WTC11 (cell line): ENCODE data around the gene RIBC1. TPM values are rescaled to one million over a fixed set of nuclear protein-coding genes. Genes with fewer than 3 reads are reported as not detected.

ENCODE experiments used
- ATAC-seq: fragments of 200-7000 bp; cut with Tn5 transposase; 2 replicates; pipeline ENCODE4 v1.10.0; 2021; ENCODE audit warnings: mild to moderate bottlenecking, moderate library complexity
- CTCF ChIA-PET: fragments of 300-600 bp; sonication (Branson Sonifier 250); formaldehyde crosslinking; loops from one replicate; lab custom pipeline; 2021; ENCODE audit warnings: antibody characterized with exemption; lab: Charles Lee
- POLR2A ChIA-PET: fragments of 350-600 bp; sonication (Branson Sonifier 250); formaldehyde crosslinking; loops from one replicate; lab custom pipeline; 2021; ENCODE audit warnings: antibody characterized with exemption; lab: Charles Lee
- DNase-seq: peaks from one replicate; pipeline ENCODE4 v3.0.0; 2021; ENCODE audit warnings: low spot score
- H3K27ac Mint-ChIP-seq: 2 replicates; pipeline ENCODE4 v1.8.0; 2021; ENCODE audit warnings: mixed read lengths
- H3K27me3 Mint-ChIP-seq: 2 replicates; pipeline ENCODE4 v1.8.0; 2021; ENCODE audit warnings: low read depth, mild to moderate bottlenecking, moderate library complexity, mixed read lengths
- H3K36me3 Mint-ChIP-seq: 2 replicates; pipeline ENCODE4 v1.8.0; 2021; ENCODE audit warnings: mixed read lengths
- H3K4me1 Mint-ChIP-seq: 2 replicates; pipeline ENCODE4 v1.8.0; 2022; ENCODE audit warnings: mixed read lengths
- H3K4me3 Mint-ChIP-seq: 2 replicates; pipeline ENCODE4 v1.8.0; 2021; ENCODE audit warnings: mild to moderate bottlenecking, moderate library complexity, mixed read lengths
- H3K9me3 Mint-ChIP-seq: 2 replicates; pipeline ENCODE4 v1.8.0; 2021; ENCODE audit warnings: mixed read lengths
- EMX1 ChIP-seq: fragments of 250-450 bp; sonication (Bioruptor Pico); IDR thresholded peaks from 2 replicates; pipeline ENCODE4 v1.8.0; 2021; ENCODE audit warnings: mild to moderate bottlenecking
- FOXJ3 ChIP-seq: sonication (generic); formaldehyde crosslinking; IDR thresholded peaks from 2 replicates; pipeline ENCODE4 v1.9.0; 2021; ENCODE audit warnings: missing genetic modification reagents, mild to moderate bottlenecking, borderline replicate concordance
- FOXP1 ChIP-seq: sonication (generic); formaldehyde crosslinking; IDR thresholded peaks from 2 replicates; pipeline ENCODE4 v1.8.0; 2022; ENCODE audit warnings: missing genetic modification reagents, mild to moderate bottlenecking, moderate library complexity, borderline replicate concordance
- GRHL2 ChIP-seq: fragments of 250-450 bp; sonication (Bioruptor Pico); IDR thresholded peaks from 2 replicates; pipeline ENCODE4 v1.8.0; 2022; ENCODE audit warnings: mild to moderate bottlenecking, moderate library complexity; ENCODE audit not compliant: insufficient replicate concordance, severe bottlenecking
- MXD4 ChIP-seq: fragments of 250-450 bp; sonication (Bioruptor Pico); IDR thresholded peaks from 2 replicates; pipeline ENCODE4 v1.8.0; 2021; ENCODE audit warnings: mild to moderate bottlenecking, moderate library complexity, borderline replicate concordance
- NFYB ChIP-seq: sonication (generic); formaldehyde crosslinking; conservative IDR thresholded peaks from 2 replicates; pipeline ENCODE4 v1.8.0; 2022; ENCODE audit warnings: low read depth, missing genetic modification reagents
- NR1H2 ChIP-seq: sonication (generic); formaldehyde crosslinking; IDR thresholded peaks from 2 replicates; pipeline ENCODE4 v1.9.0; 2021; ENCODE audit warnings: mild to moderate bottlenecking, moderate library complexity, missing genetic modification reagents
- PRRX2 ChIP-seq: fragments of 250-450 bp; sonication (Bioruptor Pico); IDR thresholded peaks from 2 replicates; pipeline ENCODE4 v1.8.0; 2021; ENCODE audit warnings: mild to moderate bottlenecking
- RORB ChIP-seq: fragments of 250-450 bp; sonication (Bioruptor Pico); IDR thresholded peaks from 2 replicates; pipeline ENCODE4 v1.9.0; 2021; ENCODE audit warnings: mild to moderate bottlenecking
- SMAD3 ChIP-seq: sonication (generic); formaldehyde crosslinking; IDR thresholded peaks from 2 replicates; pipeline ENCODE4 v1.8.0; 2022; ENCODE audit warnings: missing genetic modification reagents, mild to moderate bottlenecking, borderline replicate concordance
- ZNF138 ChIP-seq: sonication (generic); formaldehyde crosslinking; conservative IDR thresholded peaks from 2 replicates; pipeline ENCODE4 v1.8.1; 2022; ENCODE audit warnings: mild to moderate bottlenecking, moderate library complexity, missing genetic modification reagents
- ZNF232 ChIP-seq: sonication (generic); formaldehyde crosslinking; IDR thresholded peaks from 2 replicates; pipeline ENCODE4 v1.8.0; 2022; ENCODE audit warnings: mild to moderate bottlenecking, missing genetic modification reagents
- ZNF263 ChIP-seq: sonication (generic); formaldehyde crosslinking; IDR thresholded peaks from 2 replicates; pipeline ENCODE4 v1.8.1; 2022; ENCODE audit warnings: low read depth, mild to moderate bottlenecking, moderate library complexity, missing genetic modification reagents
- ZNF416 ChIP-seq: fragments of 250-450 bp; sonication (Bioruptor Pico); IDR thresholded peaks from 2 replicates; pipeline ENCODE4 v1.9.0; 2021; ENCODE audit warnings: mild to moderate bottlenecking, inconsistent platforms
- total RNA-seq: library from RNA; stranded (reverse); gene quantifications from 3 replicates; pipeline ENCODE4 v1.2.3, GENCODE V29; 2021
- TF ChIP-seq, protein P1 (sequence below): sonication (generic); formaldehyde crosslinking; IDR thresholded peaks from 2 replicates; pipeline ENCODE4 v1.8.1; 2022; ENCODE audit warnings: low read depth, missing genetic modification reagents, borderline replicate concordance
- TF ChIP-seq, protein P2 (sequence below): sonication (generic); formaldehyde crosslinking; IDR thresholded peaks from 2 replicates; pipeline ENCODE4 v1.8.0; 2023; ENCODE audit warnings: mild to moderate bottlenecking, missing genetic modification reagents
- TF ChIP-seq, protein P3 (sequence below): sonication (generic); formaldehyde crosslinking; IDR thresholded peaks from 2 replicates; pipeline ENCODE4 v1.8.0; 2022; ENCODE audit warnings: mild to moderate bottlenecking, missing genetic modification reagents
- TF ChIP-seq, protein P4 (sequence below): sonication (generic); formaldehyde crosslinking; IDR thresholded peaks from 2 replicates; pipeline ENCODE4 v1.8.1; 2023; ENCODE audit warnings: mild to moderate bottlenecking, missing genetic modification reagents
- TF ChIP-seq, protein P5 (sequence below): fragments of 200-600 bp; IDR thresholded peaks from 2 replicates; pipeline ENCODE4 v1.8.0; 2022; ENCODE audit warnings: antibody characterized with exemption
- TF ChIP-seq, protein P6 (sequence below): sonication (generic); formaldehyde crosslinking; IDR thresholded peaks from 2 replicates; pipeline ENCODE4 v1.8.0; 2022; ENCODE audit warnings: mild to moderate bottlenecking, missing genetic modification reagents

Gene RIBC1
- total RNA-seq, 1 experiment from 2014 or later: 1.1 TPM

DNA sequence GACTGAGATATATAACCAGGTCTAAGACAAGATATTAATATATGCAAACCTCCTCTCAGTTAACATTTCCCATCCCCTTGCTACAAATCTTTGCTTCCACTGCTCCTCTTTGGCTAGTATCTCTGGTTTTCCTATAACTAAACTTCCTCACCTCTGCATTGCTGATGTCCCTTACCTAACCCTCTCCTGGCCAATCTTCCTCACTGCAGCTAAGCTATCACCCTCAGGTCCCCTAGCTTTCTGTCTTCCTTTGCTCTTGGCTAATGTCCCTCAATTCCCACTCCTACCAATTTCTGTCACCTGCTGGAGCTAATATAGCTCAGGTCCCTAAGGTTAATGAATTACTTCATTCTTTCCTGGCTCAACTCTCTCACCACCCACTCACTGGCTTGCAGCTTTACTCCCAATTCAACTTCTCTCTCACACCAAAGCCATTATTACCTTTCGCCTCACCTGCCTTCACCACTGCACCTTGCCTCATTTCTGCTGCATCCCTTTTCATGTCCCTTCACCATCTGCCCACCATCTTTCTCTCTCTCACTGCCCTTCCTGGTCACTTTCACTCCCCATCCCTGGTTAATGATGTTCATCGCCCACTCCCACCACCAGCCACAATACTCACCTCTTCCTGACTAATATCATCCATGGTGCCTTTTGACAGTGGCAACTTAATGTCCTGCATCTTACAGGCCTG lies 26.9 kb upstream of the RIBC1 start:
- ATAC-seq: no peak; the same call in 1 of the 2 replicates
- no peak for DNase-seq
- peaks cover 15% of the 10 kb centered on the region for H3K4me1 Mint-ChIP-seq
- H3K27ac Mint-ChIP-seq: no peak overlapping the region
- H3K9me3 Mint-ChIP-seq: no peaks in the 10 kb centered on the region
- no peak for TF ChIP-seq FOXJ3 (CRISPR knock-in tag)
- no peak for TF ChIP-seq GRHL2 (CRISPR knock-in tag)
- TF ChIP-seq FOXP1 (CRISPR knock-in tag): no peak
- no peak for TF ChIP-seq MXD4 (CRISPR knock-in tag)
- no peak for TF ChIP-seq ZNF263
- TF ChIP-seq, protein P1, sequence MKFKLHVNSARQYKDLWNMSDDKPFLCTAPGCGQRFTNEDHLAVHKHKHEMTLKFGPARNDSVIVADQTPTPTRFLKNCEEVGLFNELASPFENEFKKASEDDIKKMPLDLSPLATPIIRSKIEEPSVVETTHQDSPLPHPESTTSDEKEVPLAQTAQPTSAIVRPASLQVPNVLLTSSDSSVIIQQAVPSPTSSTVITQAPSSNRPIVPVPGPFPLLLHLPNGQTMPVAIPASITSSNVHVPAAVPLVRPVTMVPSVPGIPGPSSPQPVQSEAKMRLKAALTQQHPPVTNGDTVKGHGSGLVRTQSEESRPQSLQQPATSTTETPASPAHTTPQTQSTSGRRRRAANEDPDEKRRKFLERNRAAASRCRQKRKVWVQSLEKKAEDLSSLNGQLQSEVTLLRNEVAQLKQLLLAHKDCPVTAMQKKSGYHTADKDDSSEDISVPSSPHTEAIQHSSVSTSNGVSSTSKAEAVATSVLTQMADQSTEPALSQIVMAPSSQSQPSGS (CRISPR knock-in tag): no peak
- no peak overlapping the region for H3K4me3 Mint-ChIP-seq
- CTCF ChIA-PET: interaction anchor here (1.1 to 2.3 kb wide), 3 partner anchors 81 to 111 kb away, joined by 4 to 8 read pairs (median 5); no protein-coding TSS in a partner anchor
- H3K36me3 Mint-ChIP-seq: peaks cover 36% of the 10 kb centered on the region
- H3K27me3 Mint-ChIP-seq: no peaks in the 10 kb centered on the region
- POLR2A ChIA-PET: no interaction called here

DNA sequence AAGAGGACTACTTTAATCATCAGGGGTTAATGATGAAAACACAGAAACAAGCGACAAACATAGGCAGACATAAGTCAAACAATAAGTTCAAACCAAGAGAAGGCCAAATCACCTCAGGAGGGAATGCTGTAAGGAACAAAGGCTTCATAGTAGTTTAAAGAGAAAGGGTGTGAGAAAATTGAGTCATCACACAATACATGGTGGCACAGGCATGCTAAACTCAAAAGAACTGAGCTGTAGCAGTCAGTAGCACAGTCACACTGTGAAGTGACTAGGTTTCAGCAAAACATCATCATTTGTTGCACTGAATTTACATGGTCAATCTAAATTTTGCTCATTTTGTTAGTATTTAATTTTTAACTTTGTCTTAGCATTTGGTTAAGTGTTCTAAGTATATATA lies 24.5 kb upstream of the RIBC1 start:
- Mint-ChIP-seq H3K27ac (no peak overlapping the region), H3K27me3 (no peaks in the 10 kb centered on the region), H3K4me3 (no peak overlapping the region), H3K4me1 (peaks cover 28% of the 10 kb centered on the region), H3K9me3 (no peaks in the 10 kb centered on the region), H3K36me3 (peaks cover 46% of the 10 kb centered on the region)
- TF ChIP-seq, protein P1 (CRISPR knock-in tag): no peak
- TF ChIP-seq ZNF138: no peak
- no peak for TF ChIP-seq RORB (CRISPR knock-in tag)
- TF ChIP-seq, protein P2, sequence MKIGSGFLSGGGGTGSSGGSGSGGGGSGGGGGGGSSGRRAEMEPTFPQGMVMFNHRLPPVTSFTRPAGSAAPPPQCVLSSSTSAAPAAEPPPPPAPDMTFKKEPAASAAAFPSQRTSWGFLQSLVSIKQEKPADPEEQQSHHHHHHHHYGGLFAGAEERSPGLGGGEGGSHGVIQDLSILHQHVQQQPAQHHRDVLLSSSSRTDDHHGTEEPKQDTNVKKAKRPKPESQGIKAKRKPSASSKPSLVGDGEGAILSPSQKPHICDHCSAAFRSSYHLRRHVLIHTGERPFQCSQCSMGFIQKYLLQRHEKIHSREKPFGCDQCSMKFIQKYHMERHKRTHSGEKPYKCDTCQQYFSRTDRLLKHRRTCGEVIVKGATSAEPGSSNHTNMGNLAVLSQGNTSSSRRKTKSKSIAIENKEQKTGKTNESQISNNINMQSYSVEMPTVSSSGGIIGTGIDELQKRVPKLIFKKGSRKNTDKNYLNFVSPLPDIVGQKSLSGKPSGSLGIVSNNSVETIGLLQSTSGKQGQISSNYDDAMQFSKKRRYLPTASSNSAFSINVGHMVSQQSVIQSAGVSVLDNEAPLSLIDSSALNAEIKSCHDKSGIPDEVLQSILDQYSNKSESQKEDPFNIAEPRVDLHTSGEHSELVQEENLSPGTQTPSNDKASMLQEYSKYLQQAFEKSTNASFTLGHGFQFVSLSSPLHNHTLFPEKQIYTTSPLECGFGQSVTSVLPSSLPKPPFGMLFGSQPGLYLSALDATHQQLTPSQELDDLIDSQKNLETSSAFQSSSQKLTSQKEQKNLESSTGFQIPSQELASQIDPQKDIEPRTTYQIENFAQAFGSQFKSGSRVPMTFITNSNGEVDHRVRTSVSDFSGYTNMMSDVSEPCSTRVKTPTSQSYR: no peak
- no peak for TF ChIP-seq SMAD3
- POLR2A ChIA-PET: no interaction called here
- ATAC-seq: no peak
- no peak for DNase-seq
- CTCF ChIA-PET: no interaction called here

DNA sequence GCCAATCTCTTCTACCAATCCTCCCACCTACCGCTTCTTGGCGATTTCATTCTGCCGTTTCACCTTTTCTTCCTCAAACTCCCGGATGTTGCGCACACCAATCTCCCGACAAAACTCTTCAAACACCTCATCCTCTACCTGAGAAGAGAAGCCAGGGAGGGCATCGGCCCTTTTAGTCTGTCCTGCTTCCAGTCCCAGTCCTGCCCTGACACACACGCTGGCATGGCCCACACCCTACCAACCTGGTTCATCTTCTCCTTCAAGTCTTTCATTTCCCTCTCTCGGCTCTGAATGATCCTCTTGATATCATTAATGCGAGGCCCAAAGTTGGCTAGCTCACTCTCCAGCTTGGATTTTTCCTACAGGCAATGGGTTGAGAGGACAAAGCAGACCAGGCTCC lies 19.1 kb upstream of the RIBC1 start:
- H3K36me3 Mint-ChIP-seq: peaks cover 62% of the 10 kb centered on the region
- no peaks in the 10 kb centered on the region for H3K27me3 Mint-ChIP-seq
- no peak overlapping the region for H3K4me3 Mint-ChIP-seq
- CTCF ChIA-PET: interaction anchor here (0.6 to 1.7 kb wide), 3 partner anchors 29 to 85 kb away, joined by 3 to 4 read pairs (median 4); no protein-coding TSS in a partner anchor
- H3K9me3 Mint-ChIP-seq: no peaks in the 10 kb centered on the region
- H3K4me1 Mint-ChIP-seq: peaks cover 28% of the 10 kb centered on the region
- no peak overlapping the region for H3K27ac Mint-ChIP-seq
- DNase-seq (no peak), ATAC-seq (no peak)
- POLR2A ChIA-PET: no interaction called here
- TF ChIP-seq ZNF232 (CRISPR knock-in tag) (no peak), NR1H2 (CRISPR knock-in tag) (no peak), EMX1 (no peak), ZNF416 (CRISPR knock-in tag) (no peak), PRRX2 (no peak), NFYB (CRISPR knock-in tag) (no peak)
- TF ChIP-seq, protein P3, sequence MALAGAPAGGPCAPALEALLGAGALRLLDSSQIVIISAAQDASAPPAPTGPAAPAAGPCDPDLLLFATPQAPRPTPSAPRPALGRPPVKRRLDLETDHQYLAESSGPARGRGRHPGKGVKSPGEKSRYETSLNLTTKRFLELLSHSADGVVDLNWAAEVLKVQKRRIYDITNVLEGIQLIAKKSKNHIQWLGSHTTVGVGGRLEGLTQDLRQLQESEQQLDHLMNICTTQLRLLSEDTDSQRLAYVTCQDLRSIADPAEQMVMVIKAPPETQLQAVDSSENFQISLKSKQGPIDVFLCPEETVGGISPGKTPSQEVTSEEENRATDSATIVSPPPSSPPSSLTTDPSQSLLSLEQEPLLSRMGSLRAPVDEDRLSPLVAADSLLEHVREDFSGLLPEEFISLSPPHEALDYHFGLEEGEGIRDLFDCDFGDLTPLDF: no peak
- TF ChIP-seq, protein P4, sequence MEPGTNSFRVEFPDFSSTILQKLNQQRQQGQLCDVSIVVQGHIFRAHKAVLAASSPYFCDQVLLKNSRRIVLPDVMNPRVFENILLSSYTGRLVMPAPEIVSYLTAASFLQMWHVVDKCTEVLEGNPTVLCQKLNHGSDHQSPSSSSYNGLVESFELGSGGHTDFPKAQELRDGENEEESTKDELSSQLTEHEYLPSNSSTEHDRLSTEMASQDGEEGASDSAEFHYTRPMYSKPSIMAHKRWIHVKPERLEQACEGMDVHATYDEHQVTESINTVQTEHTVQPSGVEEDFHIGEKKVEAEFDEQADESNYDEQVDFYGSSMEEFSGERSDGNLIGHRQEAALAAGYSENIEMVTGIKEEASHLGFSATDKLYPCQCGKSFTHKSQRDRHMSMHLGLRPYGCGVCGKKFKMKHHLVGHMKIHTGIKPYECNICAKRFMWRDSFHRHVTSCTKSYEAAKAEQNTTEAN (CRISPR knock-in tag): no peak
- TF ChIP-seq, protein P5, sequence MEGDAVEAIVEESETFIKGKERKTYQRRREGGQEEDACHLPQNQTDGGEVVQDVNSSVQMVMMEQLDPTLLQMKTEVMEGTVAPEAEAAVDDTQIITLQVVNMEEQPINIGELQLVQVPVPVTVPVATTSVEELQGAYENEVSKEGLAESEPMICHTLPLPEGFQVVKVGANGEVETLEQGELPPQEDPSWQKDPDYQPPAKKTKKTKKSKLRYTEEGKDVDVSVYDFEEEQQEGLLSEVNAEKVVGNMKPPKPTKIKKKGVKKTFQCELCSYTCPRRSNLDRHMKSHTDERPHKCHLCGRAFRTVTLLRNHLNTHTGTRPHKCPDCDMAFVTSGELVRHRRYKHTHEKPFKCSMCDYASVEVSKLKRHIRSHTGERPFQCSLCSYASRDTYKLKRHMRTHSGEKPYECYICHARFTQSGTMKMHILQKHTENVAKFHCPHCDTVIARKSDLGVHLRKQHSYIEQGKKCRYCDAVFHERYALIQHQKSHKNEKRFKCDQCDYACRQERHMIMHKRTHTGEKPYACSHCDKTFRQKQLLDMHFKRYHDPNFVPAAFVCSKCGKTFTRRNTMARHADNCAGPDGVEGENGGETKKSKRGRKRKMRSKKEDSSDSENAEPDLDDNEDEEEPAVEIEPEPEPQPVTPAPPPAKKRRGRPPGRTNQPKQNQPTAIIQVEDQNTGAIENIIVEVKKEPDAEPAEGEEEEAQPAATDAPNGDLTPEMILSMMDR: no peak
- TF ChIP-seq, protein P6, sequence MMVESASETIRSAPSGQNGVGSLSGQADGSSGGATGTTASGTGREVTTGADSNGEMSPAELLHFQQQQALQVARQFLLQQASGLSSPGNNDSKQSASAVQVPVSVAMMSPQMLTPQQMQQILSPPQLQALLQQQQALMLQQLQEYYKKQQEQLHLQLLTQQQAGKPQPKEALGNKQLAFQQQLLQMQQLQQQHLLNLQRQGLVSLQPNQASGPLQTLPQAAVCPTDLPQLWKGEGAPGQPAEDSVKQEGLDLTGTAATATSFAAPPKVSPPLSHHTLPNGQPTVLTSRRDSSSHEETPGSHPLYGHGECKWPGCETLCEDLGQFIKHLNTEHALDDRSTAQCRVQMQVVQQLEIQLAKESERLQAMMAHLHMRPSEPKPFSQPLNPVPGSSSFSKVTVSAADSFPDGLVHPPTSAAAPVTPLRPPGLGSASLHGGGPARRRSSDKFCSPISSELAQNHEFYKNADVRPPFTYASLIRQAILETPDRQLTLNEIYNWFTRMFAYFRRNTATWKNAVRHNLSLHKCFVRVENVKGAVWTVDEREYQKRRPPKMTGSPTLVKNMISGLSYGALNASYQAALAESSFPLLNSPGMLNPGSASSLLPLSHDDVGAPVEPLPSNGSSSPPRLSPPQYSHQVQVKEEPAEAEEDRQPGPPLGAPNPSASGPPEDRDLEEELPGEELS: no peak
